SK-N-SH (cell line): Measurements from ENCODE around the gene HABP4. TPM values are rescaled to one million over a fixed set of nuclear protein-coding genes. Genes with fewer than 3 reads are reported as not detected.

Experiments used
- CTCF ChIA-PET: fragments of 300-600, 350-600 bp; formaldehyde crosslinking; extraction: SDS; loops from one replicate; lab custom pipeline; 2021; lab: Yijun Ruan, JAX
- POLR2A ChIA-PET: fragments of 350-600 bp; sonication (Branson Sonifier 250); formaldehyde crosslinking; extraction: SDS; loops from one replicate; lab custom pipeline; 2020; ENCODE audit warnings: antibody characterized with exemption, inconsistent platforms; lab: Yijun Ruan, JAX
- DNase-seq: peaks from one replicate; pipeline ENCODE4 v3.0.0; 2012
- H2AFZ ChIP-seq: fragments of 200-600 bp; sonication (generic); 2 replicates; pipeline ENCODE4 v1.8.1; 2016; ENCODE audit warnings: antibody characterized with exemption, mild to moderate bottlenecking, low read depth
- H3F3A ChIP-seq: fragments of 200-600 bp; sonication (generic); replicated peaks from 2 replicates; pipeline ENCODE3; 2016; ENCODE audit warnings: antibody characterized with exemption, mild to moderate bottlenecking; ENCODE audit not compliant: insufficient read depth
- H3K27ac ChIP-seq, 2 experiments: fragments of 200-500 bp in 1 of 2; fragments of 200-600 bp in 1 of 2; sonication (Bioruptor generic) in 1 of 2; sonication (generic), shearing (Covaris generic) in 1 of 2; 2 replicates each; pipeline versions ENCODE4 v1.5.1 to v1.6.1; 2014 to 2016; ENCODE audit warnings: low read depth in 2 of 2, inconsistent platforms in 1 of 2, low read length in 1 of 2, mild to moderate bottlenecking in 1 of 2, mixed read lengths in 1 of 2
- H3K27me3 ChIP-seq: fragments of 200-600 bp; sonication (generic), shearing (Covaris generic); 2 replicates; pipeline ENCODE4 v1.6.1; 2016; ENCODE audit warnings: mixed run types; ENCODE audit not compliant: insufficient read depth
- H3K36me3 ChIP-seq, 2 experiments: fragments of 200-500 bp in 1 of 2; fragments of 200-600 bp in 1 of 2; sonication (Bioruptor generic) in 1 of 2; sonication (generic) in 1 of 2; replicated peaks in 1 of 2; 2 replicates each; pipeline versions ENCODE3 to v1.5.1; 2014 to 2016; ENCODE audit warnings: low read length in 1 of 2, mild to moderate bottlenecking in 1 of 2; ENCODE audit not compliant: insufficient read depth in 2 of 2, control insufficient read depth in 1 of 2
- H3K4me1 ChIP-seq, 2 experiments: fragments of 200-500 bp in 1 of 2; fragments of 200-600 bp in 1 of 2; sonication (Bioruptor generic) in 1 of 2; sonication (generic), shearing (Covaris generic) in 1 of 2; 2 replicates each; pipeline versions ENCODE4 v1.5.1 to v1.6.1; 2014 to 2016; ENCODE audit warnings: low read depth in 1 of 2, low read length in 1 of 2, mixed run types in 1 of 2; ENCODE audit not compliant: insufficient read depth in 2 of 2, control insufficient read depth in 1 of 2
- H3K4me2 ChIP-seq: fragments of 200-600 bp; sonication (generic), shearing (Covaris generic); 2 replicates; pipeline ENCODE4 v1.6.1; 2017; ENCODE audit warnings: mixed run types
- H3K4me3 ChIP-seq, 2 experiments: fragments of 200-500 bp in 1 of 2; fragments of 200-600 bp in 1 of 2; sonication (Bioruptor generic) in 1 of 2; sonication (generic), shearing (Covaris generic) in 1 of 2; 2 replicates each; pipeline versions ENCODE4 v1.5.1 to v1.8.1; 2014 to 2016; ENCODE audit warnings: low read depth in 2 of 2, inconsistent platforms in 1 of 2, low read length in 1 of 2, mild to moderate bottlenecking in 1 of 2, mixed read lengths in 1 of 2, moderate library complexity in 1 of 2
- H3K79me2 ChIP-seq: fragments of 200-600 bp; sonication (generic); 2 replicates; pipeline ENCODE4 v1.8.1; 2017; ENCODE audit warnings: mild to moderate bottlenecking; ENCODE audit not compliant: insufficient read depth
- H3K9ac ChIP-seq: fragments of 200-600 bp; sonication (generic); 2 replicates; pipeline ENCODE4 v1.6.1; 2017; ENCODE audit warnings: mixed run types
- H3K9me2 ChIP-seq: fragments of 200-600 bp; sonication (generic); 2 replicates; pipeline ENCODE4 v1.6.1; 2017; ENCODE audit warnings: mixed run types
- H3K9me3 ChIP-seq: fragments of 200-600 bp; sonication (generic); 2 replicates; pipeline ENCODE4 v1.6.1; 2017; ENCODE audit warnings: mixed run types, mild to moderate bottlenecking, moderate library complexity
- H4K20me1 ChIP-seq: fragments of 200-600 bp; sonication (generic); 2 replicates; pipeline ENCODE4 v1.6.1; 2017; ENCODE audit warnings: mild to moderate bottlenecking, mixed run types; ENCODE audit not compliant: insufficient read depth
- CHD2 ChIP-seq: fragments of 150-350 bp; IDR thresholded peaks from 2 replicates; pipeline ENCODE4 v1.6.1; 2018; ENCODE audit warnings: low read length; ENCODE audit not compliant: partially characterized antibody
- FOXJ3 ChIP-seq: sonication (generic); formaldehyde crosslinking; IDR thresholded peaks from 2 replicates; pipeline ENCODE4 v1.5.1; 2020; ENCODE audit warnings: mild to moderate bottlenecking, missing genetic modification reagents
- GABPA ChIP-seq: IDR thresholded peaks from 2 replicates; pipeline ENCODE4 v1.4.0; 2012; ENCODE audit warnings: low read depth, mild to moderate bottlenecking
- GATA2 ChIP-seq: sonication (generic); formaldehyde crosslinking; IDR thresholded peaks from 2 replicates; pipeline ENCODE4 v1.5.0; 2020; ENCODE audit warnings: mild to moderate bottlenecking, missing genetic modification reagents
- IRF3 ChIP-seq: fragments of 150-350 bp; IDR thresholded peaks from 2 replicates; pipeline ENCODE4 v1.6.1; 2016; ENCODE audit warnings: mild to moderate bottlenecking, low read depth, low read length
- NFIC ChIP-seq: IDR thresholded peaks from 2 replicates; pipeline ENCODE4 v1.4.0; 2012; ENCODE audit warnings: borderline replicate concordance
- PBX3 ChIP-seq: IDR thresholded peaks from 2 replicates; pipeline ENCODE4; 2012
- RAD21 ChIP-seq: IDR thresholded peaks from 2 replicates; pipeline ENCODE4 v1.6.1; 2012; ENCODE audit warnings: mild to moderate bottlenecking, low read length
- RCOR1 ChIP-seq: fragments of 150-350 bp; IDR thresholded peaks from 2 replicates; pipeline ENCODE4 v1.6.1; 2017; ENCODE audit warnings: antibody characterized with exemption, low read length
- RFX5 ChIP-seq: IDR thresholded peaks from 2 replicates; pipeline ENCODE4 v1.6.1; 2012; ENCODE audit warnings: mild to moderate bottlenecking, improper control_type of control experiment, low read length
- SMC3 ChIP-seq: IDR thresholded peaks from 2 replicates; pipeline ENCODE4 v1.6.1; 2012; ENCODE audit warnings: low read depth, low read length, improper control_type of control experiment
- TCF12 ChIP-seq: IDR thresholded peaks from 2 replicates; pipeline ENCODE4 v1.4.0; 2012
- USF1 ChIP-seq: IDR thresholded peaks from 2 replicates; pipeline ENCODE4 v1.4.0; 2012; ENCODE audit warnings: low read depth, borderline replicate concordance
- WGBS: methylation state at CpG from one replicate; pipeline ENCODE4 v1.1.6; 2017; ENCODE audit warnings: low lambda C conversion rate; 5-methylcytosine and 5-hydroxymethylcytosine counted together
- polyA plus RNA-seq, 3 experiments: library from polyadenylated mRNA; depleted of rRNA; stranded (reverse); fragments of >200 nt; gene quantifications; 2 replicates each; pipeline ENCODE4 v1.2.3, GENCODE V29; 2012

HABP4 gene
- polyA plus RNA-seq, 1 of the 3 experiments (the other 2 are of a cell fraction), result 19.0 TPM

GRCh38 chr9:96429732-96430131 is 20.2 kb upstream of the HABP4 start:
- POLR2A ChIA-PET, result no interaction called here
- Histone ChIP-seq H3F3A (no peaks in the 10 kb centered on the region), H2AFZ (no peak overlapping the region), H3K9me3 (no peaks in the 10 kb centered on the region), H3K27ac (no peak overlapping the region), H3K4me3 (no peak overlapping the region), H3K79me2 (no peaks in the 10 kb centered on the region), H3K4me1 (no peaks in the 10 kb centered on the region), H3K36me3 (no peaks in the 10 kb centered on the region), H4K20me1 (no peaks in the 10 kb centered on the region), H3K4me2 (no peak overlapping the region), H3K27me3 (no peaks in the 10 kb centered on the region), H3K9ac (no peak overlapping the region), H3K9me2 (no peaks in the 10 kb centered on the region)
- TF ChIP-seq RAD21, result no peak
- TF ChIP-seq CHD2, result no peak
- no peak for TF ChIP-seq FOXJ3
- TF ChIP-seq GATA2 (CRISPR knock-in tag), result no peak
- no peak for TF ChIP-seq GABPA
- no peak for TF ChIP-seq IRF3
- no peak for TF ChIP-seq PBX3
- no peak for TF ChIP-seq NFIC
- DNase-seq, result no peak
- CTCF ChIA-PET, result interaction anchor here (1.1 to 1.7 kb wide), 3 partner anchors 12 to 102 kb away, joined by 3 to 4 read pairs (median 4); no protein-coding TSS in a partner anchor

GRCh38 chr9:96430377-96430776 is 19.6 kb upstream of the HABP4 start:
- Histone ChIP-seq H3K4me1 (no peaks in the 10 kb centered on the region), H3K27ac (no peak overlapping the region), H3K9me2 (no peaks in the 10 kb centered on the region), H3K9ac (no peak overlapping the region), H2AFZ (no peak overlapping the region), H3K4me2 (no peak overlapping the region), H3K27me3 (no peaks in the 10 kb centered on the region), H3K36me3 (no peaks in the 10 kb centered on the region), H4K20me1 (no peaks in the 10 kb centered on the region)
- no peak for DNase-seq
- TF ChIP-seq USF1 (no peak), RFX5 (no peak), RCOR1 (no peak), TCF12 (no peak), GATA2 (CRISPR knock-in tag) (no peak), SMC3 (no peak)
- TF ChIP-seq, all 33 proteins: peak for 0
- Histone ChIP-seq H3K4me3 (no peak overlapping the region), H3K9me3 (no peaks in the 10 kb centered on the region), H3K79me2 (no peaks in the 10 kb centered on the region), H3F3A (no peaks in the 10 kb centered on the region)
- ChIA-PET CTCF (interaction anchor here (1.5 to 1.7 kb wide), 2 partner anchors 22 to 103 kb away, joined by 4 read pairs; no protein-coding TSS in a partner anchor), POLR2A (no interaction called here)
- WGBS, result 92% methylated on average over 2 of the region's 2 CpGs
